Calu3 (cell line): ENCODE measurements around the gene PBX3. TPM values are rescaled to one million over a fixed set of nuclear protein-coding genes. Genes with fewer than 3 reads are reported as not detected.

Experiments
- BruUV-seq: library from RNA; stranded (reverse); fragments of 400-500 nt; replicated peaks from 2 replicates; lab custom pipeline; 2021; lab: Mats Ljungman, UMichigan
- CTCF ChIA-PET: fragments of 300-600 bp; sonication (Branson Sonifier 250); formaldehyde crosslinking; loops from one replicate; lab custom pipeline; 2022; ENCODE audit warnings: antibody characterized with exemption; lab: Charles Lee
- DNase-seq: peaks from one replicate; pipeline ENCODE4 v3.0.0; 2022
- H3K27ac Mint-ChIP-seq: one replicate; pipeline ENCODE4 v1.8.0; 2022; ENCODE audit warnings: mixed read lengths; ENCODE audit not compliant: unreplicated experiment
- H3K27me3 Mint-ChIP-seq: one replicate; pipeline ENCODE4 v1.8.0; 2022; ENCODE audit warnings: mixed read lengths; ENCODE audit not compliant: unreplicated experiment
- H3K36me3 Mint-ChIP-seq: one replicate; pipeline ENCODE4 v1.8.0; 2022; ENCODE audit warnings: mild to moderate bottlenecking, moderate library complexity, mixed read lengths; ENCODE audit not compliant: insufficient read depth, unreplicated experiment
- H3K4me1 Mint-ChIP-seq: one replicate; pipeline ENCODE4 v1.8.0; 2022; ENCODE audit warnings: mild to moderate bottlenecking, low read depth, mixed read lengths; ENCODE audit not compliant: unreplicated experiment
- H3K4me3 Mint-ChIP-seq: one replicate; pipeline ENCODE4 v1.8.0; 2022; ENCODE audit warnings: mild to moderate bottlenecking, low read depth, moderate library complexity, mixed read lengths; ENCODE audit not compliant: unreplicated experiment
- H3K9me3 Mint-ChIP-seq: one replicate; pipeline ENCODE4 v1.8.0; 2022; ENCODE audit warnings: low read depth, mixed read lengths; ENCODE audit not compliant: unreplicated experiment
- CTCF ChIP-seq: fragments of 200-600 bp; IDR thresholded peaks from one replicate; pipeline ENCODE4 v1.8.0; 2022; ENCODE audit warnings: antibody characterized with exemption; ENCODE audit not compliant: unreplicated experiment
- intact Hi-C: fragments of 100-400 bp; cut with micrococcal nuclease; formaldehyde crosslinking; loops from one replicate; pipeline ENCODE4 v1.10.0; 2022; ENCODE audit not compliant: unreplicated experiment
- total RNA-seq: library from RNA; stranded (reverse); gene quantifications from 2 replicates; pipeline ENCODE4 v1.2.3, GENCODE V29; 2022

The PBX3 gene
- total RNA-seq, 1 experiment from 2014 or later, result 8.0 TPM

GRCh38 chr9:125998837-125999503, 251.8 kb downstream of the PBX3 start:
- BruUV-seq, result no TSS peak
- no peak for TF ChIP-seq CTCF
- Mint-ChIP-seq H3K27ac (no peak overlapping the region), H3K36me3 (no peaks in the 10 kb centered on the region), H3K27me3 (peaks cover 37% of the 10 kb centered on the region), H3K9me3 (no peaks in the 10 kb centered on the region), H3K4me1 (no peaks in the 10 kb centered on the region), H3K4me3 (no peak overlapping the region)
- DNase-seq, result no peak
- intact Hi-C loops, result no loop called here
- CTCF ChIA-PET, result no interaction called here

GRCh38 chr9:125999504-125999881, 252.3 kb downstream of the PBX3 start:
- no peaks in the 10 kb centered on the region for H3K9me3 Mint-ChIP-seq
- peaks cover 37% of the 10 kb centered on the region for H3K27me3 Mint-ChIP-seq
- TF ChIP-seq CTCF, result no peak
- H3K27ac Mint-ChIP-seq, result no peak overlapping the region
- H3K4me1 Mint-ChIP-seq, result no peaks in the 10 kb centered on the region
- BruUV-seq, result no TSS peak
- CTCF ChIA-PET, result no interaction called here
- H3K36me3 Mint-ChIP-seq, result no peaks in the 10 kb centered on the region
- DNase-seq, result no peak
- intact Hi-C loops, result no loop called here
- H3K4me3 Mint-ChIP-seq, result no peak overlapping the region

- Mint-ChIP-seq H3K9me3 (no peaks in the 10 kb centered on the region), H3K4me3 (no peak overlapping the region), H3K4me1 (no peaks in the 10 kb centered on the region), H3K36me3 (no peaks in the 10 kb centered on the region), H3K27me3 (peaks cover 37% of the 10 kb centered on the region), H3K27ac (no peak overlapping the region)
- no peak for DNase-seq
- TF ChIP-seq CTCF, result no peak
- intact Hi-C loops, result no loop called here
- BruUV-seq, result no TSS peak
- CTCF ChIA-PET, result no interaction called here
Measured at GRCh38 chr9:126000256-126000655, 253.1 kb downstream of the PBX3 start.

- DNase-seq, result no peak
- Mint-ChIP-seq H3K27me3 (peaks cover 36% of the 10 kb centered on the region), H3K27ac (no peak overlapping the region), H3K4me1 (no peaks in the 10 kb centered on the region), H3K9me3 (no peaks in the 10 kb centered on the region), H3K4me3 (no peak overlapping the region), H3K36me3 (no peaks in the 10 kb centered on the region)
- CTCF ChIA-PET, result no interaction called here
- intact Hi-C loops, result no loop called here
- no TSS peak for BruUV-seq
- TF ChIP-seq CTCF, result no peak
Measured at GRCh38 chr9:126000731-126001580, 253.8 kb downstream of the PBX3 start.
